WERI-Rb-1 (cell line): ENCODE data around the gene IGF1R.

Experiments
- DNase-seq: peaks from one replicate; pipeline ENCODE4 v3.0.0-alpha.2; 2020
- H3K27ac ChIP-seq: fragments of 250-450 bp; sonication (Bioruptor Pico); 2 replicates; pipeline ENCODE4 v1.5.1; 2020; ENCODE audit warnings: mild to moderate bottlenecking, moderate library complexity
- H3K27me3 ChIP-seq: fragments of 250-450 bp; sonication (Bioruptor Pico); 2 replicates; pipeline ENCODE4 v1.5.1; 2021; ENCODE audit warnings: mild to moderate bottlenecking, low read depth, moderate library complexity; ENCODE audit not compliant: insufficient read depth, severe bottlenecking
- H3K36me3 ChIP-seq: fragments of 250-450 bp; sonication (Bioruptor Pico); 2 replicates; pipeline ENCODE4 v1.5.1; 2020; ENCODE audit warnings: mild to moderate bottlenecking, moderate library complexity
- H3K4me3 ChIP-seq: 2 replicates; pipeline ENCODE4 v1.5.1; 2011; ENCODE audit warnings: low read depth, mild to moderate bottlenecking, control low read depth, low read length
- H3K9me3 ChIP-seq: fragments of 250-450 bp; sonication (Bioruptor Pico); 2 replicates; pipeline ENCODE4 v1.5.1; 2021; ENCODE audit warnings: mild to moderate bottlenecking, moderate library complexity; ENCODE audit not compliant: severe bottlenecking
- TF ChIP-seq, protein P1 (sequence below): IDR thresholded peaks from 2 replicates; pipeline ENCODE4 v1.5.1; 2011; ENCODE audit warnings: low read depth, mild to moderate bottlenecking, control low read depth, inconsistent platforms, low read length

The IGF1R gene

DNA sequence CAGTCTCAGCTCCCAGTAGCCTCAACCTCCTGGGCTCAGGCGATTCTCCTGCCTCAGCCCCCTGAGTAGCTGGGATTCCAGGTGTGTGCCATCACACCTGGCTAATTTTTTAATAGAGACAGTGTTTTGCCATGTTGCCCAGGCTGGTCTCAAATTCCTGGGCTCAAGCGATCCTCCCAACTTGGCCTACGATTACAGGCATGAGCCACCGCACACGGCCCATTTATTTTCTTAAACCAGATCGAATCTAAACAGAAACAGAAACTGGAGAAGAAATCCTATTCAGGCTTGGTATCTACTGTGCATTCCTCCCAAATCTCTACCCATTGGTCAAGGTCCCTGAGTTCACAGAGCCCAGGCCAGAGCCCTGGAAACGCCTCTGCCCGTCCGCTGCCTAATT, 285.1 kb downstream of the IGF1R start:
- no peaks in the 10 kb centered on the region for H3K27me3 ChIP-seq
- no peak overlapping the region for H3K27ac ChIP-seq
- no peak overlapping the region for H3K4me3 ChIP-seq
- TF ChIP-seq, protein P1, sequence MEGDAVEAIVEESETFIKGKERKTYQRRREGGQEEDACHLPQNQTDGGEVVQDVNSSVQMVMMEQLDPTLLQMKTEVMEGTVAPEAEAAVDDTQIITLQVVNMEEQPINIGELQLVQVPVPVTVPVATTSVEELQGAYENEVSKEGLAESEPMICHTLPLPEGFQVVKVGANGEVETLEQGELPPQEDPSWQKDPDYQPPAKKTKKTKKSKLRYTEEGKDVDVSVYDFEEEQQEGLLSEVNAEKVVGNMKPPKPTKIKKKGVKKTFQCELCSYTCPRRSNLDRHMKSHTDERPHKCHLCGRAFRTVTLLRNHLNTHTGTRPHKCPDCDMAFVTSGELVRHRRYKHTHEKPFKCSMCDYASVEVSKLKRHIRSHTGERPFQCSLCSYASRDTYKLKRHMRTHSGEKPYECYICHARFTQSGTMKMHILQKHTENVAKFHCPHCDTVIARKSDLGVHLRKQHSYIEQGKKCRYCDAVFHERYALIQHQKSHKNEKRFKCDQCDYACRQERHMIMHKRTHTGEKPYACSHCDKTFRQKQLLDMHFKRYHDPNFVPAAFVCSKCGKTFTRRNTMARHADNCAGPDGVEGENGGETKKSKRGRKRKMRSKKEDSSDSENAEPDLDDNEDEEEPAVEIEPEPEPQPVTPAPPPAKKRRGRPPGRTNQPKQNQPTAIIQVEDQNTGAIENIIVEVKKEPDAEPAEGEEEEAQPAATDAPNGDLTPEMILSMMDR, result no peak
- H3K36me3 ChIP-seq, result peaks cover 13% of the 10 kb centered on the region
- no peaks in the 10 kb centered on the region for H3K9me3 ChIP-seq
- DNase-seq, result no peak

DNA sequence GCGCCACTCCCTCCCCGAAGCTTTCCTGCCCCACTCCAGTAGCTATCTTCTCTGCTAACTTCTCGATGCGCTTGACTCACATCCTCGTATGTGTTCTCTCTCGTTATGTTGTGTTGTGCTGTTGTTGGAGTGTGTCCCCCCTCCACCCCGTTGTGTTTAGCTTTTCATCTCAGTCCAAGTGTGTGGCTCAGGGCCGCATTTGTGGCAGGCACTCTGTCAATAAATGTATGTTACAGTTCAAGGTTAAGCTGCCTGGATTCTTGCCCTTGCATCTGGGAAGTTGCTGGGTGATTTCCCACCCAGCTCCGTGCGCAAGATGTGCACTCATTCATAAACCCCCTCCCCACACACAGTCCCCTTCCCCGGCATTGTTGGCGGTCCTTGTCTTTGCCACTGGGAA, 287.4 kb downstream of the IGF1R start:
- Histone ChIP-seq H3K27me3 (no peaks in the 10 kb centered on the region), H3K9me3 (no peaks in the 10 kb centered on the region), H3K36me3 (peaks cover 30% of the 10 kb centered on the region), H3K27ac (no peak overlapping the region), H3K4me3 (no peak overlapping the region)
- no peak for DNase-seq
- TF ChIP-seq, protein P1, result no peak

DNA sequence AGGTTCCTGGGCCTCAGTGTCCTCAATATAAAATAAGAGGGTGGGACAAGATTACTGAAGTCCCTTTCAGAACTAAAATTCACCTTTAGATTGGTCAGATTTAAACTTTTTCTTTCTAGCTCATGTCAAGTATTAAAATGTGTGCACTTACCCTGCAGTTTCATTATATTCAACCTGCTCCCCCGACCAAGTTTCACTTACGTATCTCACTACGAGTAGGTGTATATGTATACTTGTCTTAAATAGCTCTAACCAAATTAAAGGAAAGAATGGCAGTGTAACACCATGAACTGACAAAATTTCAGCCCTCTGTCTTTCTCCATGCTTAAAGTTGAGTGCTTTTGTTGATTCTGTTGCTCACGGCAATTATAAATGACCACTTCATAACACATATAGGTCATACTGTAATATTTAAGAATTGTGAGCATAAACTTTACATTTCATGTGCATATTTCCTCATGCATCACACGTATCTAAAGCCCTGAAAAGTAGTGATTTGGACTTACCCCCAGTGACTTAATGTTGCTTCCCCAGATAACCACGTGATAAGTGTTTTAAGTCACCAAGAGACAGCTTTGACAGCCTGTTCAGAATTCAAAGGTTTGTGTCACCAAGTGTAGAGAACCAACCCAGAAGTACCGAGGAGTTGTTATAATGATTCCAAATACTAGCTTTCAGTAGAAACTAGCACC, 289.2 kb downstream of the IGF1R start:
- Histone ChIP-seq H3K36me3 (peaks cover 39% of the 10 kb centered on the region), H3K4me3 (no peak overlapping the region), H3K27me3 (no peaks in the 10 kb centered on the region), H3K27ac (no peak overlapping the region), H3K9me3 (no peaks in the 10 kb centered on the region)
- TF ChIP-seq, protein P1, result no peak
- no peak for DNase-seq

DNA sequence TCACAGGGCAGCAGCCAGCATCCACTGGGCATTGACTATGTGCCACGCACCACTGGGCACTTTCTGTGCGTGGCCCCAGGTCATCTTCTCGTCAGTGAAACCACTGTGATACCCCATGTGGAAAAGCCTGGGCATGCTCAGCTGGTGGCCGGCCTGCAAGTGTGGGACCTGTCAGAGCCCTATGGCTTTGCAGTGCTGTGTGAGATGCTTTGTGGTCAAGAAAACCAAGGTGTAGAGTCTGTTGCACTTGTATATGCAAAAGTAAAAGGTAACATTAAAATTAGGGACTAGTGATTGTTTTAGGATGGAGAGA, 289.7 kb downstream of the IGF1R start:
- no peak for DNase-seq
- H3K27me3 ChIP-seq, result no peaks in the 10 kb centered on the region
- H3K27ac ChIP-seq, result no peak overlapping the region
- H3K9me3 ChIP-seq, result no peaks in the 10 kb centered on the region
- H3K4me3 ChIP-seq, result no peak overlapping the region
- peaks cover 41% of the 10 kb centered on the region for H3K36me3 ChIP-seq
- TF ChIP-seq, protein P1, result no peak

DNA sequence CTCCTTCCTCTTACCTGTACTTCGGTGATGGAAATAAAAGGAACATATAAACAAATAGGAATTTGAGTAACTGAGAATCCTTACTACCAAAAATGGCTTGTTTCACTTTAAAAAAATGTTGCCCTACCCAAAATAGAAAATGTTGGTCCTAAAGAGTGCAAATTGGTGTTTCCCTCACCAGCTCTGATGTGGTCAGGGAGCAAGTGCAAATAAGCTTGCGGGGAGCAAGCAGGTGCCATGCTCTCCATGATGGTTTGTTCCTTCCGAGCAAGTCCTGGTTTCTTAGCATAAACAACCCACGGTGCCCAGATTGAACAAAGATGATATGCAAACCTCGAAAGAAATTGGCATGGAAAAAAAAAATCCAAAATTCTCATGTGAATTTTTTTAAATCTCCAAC, 290.5 kb downstream of the IGF1R start:
- Histone ChIP-seq H3K4me3 (no peak overlapping the region), H3K27ac (no peak overlapping the region), H3K27me3 (no peaks in the 10 kb centered on the region), H3K36me3 (peaks cover 41% of the 10 kb centered on the region), H3K9me3 (no peaks in the 10 kb centered on the region)
- DNase-seq, result no peak
- TF ChIP-seq, protein P1, result no peak
